ENCODE data around the gene PRSS57. TPM values are rescaled to one million over a fixed set of nuclear protein-coding genes. Genes with fewer than 3 reads are reported as not detected.

PRSS57 gene
- total RNA-seq, 2 experiments from 2014 or later: not detected

GRCh38 chr19:720345-721160 lies 25.3 kb upstream of the PRSS57 start:
- H3K4me3 Mint-ChIP-seq: no peak overlapping the region
- CTCF ChIA-PET: no interaction called here

GRCh38 chr19:719636-720344 lies 24.5 kb upstream of the PRSS57 start:
- CTCF ChIA-PET: interaction anchor here (0.5 kb wide), 1 partner anchor 21 kb away, joined by 3 read pairs; no protein-coding TSS in a partner anchor
- POLR2A ChIA-PET: no interaction called here
- no peak for ATAC-seq
- H3K27ac Mint-ChIP-seq: no peak overlapping the region
- intact Hi-C loops (cut with DNase I, micrococcal nuclease): no loop called here
- peaks cover 6% of the 10 kb centered on the region for H3K9me3 Mint-ChIP-seq (ENCODE audit: low read depth)
- no peaks in the 10 kb centered on the region for H3K36me3 Mint-ChIP-seq (ENCODE audit: low read depth)
- DNase-seq: no peak
- H3K4me1 Mint-ChIP-seq: no peaks in the 10 kb centered on the region
- peaks cover 15% of the 10 kb centered on the region for H3K27me3 Mint-ChIP-seq
- H3K4me3 Mint-ChIP-seq: no peak overlapping the region

More at GRCh38 chr19:720345-721160, 25.3 kb upstream of the PRSS57 start:
- Mint-ChIP-seq H3K36me3 (ENCODE audit: low read depth) (no peaks in the 10 kb centered on the region), H3K4me1 (no peaks in the 10 kb centered on the region), H3K9me3 (ENCODE audit: low read depth) (peaks cover 4% of the 10 kb centered on the region), H3K27ac (no peak overlapping the region), H3K27me3 (peaks cover 12% of the 10 kb centered on the region)
- POLR2A ChIA-PET: no interaction called here
- intact Hi-C loops (cut with DNase I, micrococcal nuclease): no loop called here
- ATAC-seq (no peak), DNase-seq (no peak)

GRCh38 chr19:718991-719512 lies 23.8 kb upstream of the PRSS57 start:
- Mint-ChIP-seq H3K36me3 (ENCODE audit: low read depth) (no peaks in the 10 kb centered on the region), H3K9me3 (ENCODE audit: low read depth) (peaks cover 6% of the 10 kb centered on the region), H3K4me3 (no peak overlapping the region), H3K27me3 (peaks cover 15% of the 10 kb centered on the region), H3K27ac (no peak overlapping the region), H3K4me1 (no peaks in the 10 kb centered on the region)
- DNase-seq: no peak
- POLR2A ChIA-PET: no interaction called here
- CTCF ChIA-PET: interaction anchor here (0.5 kb wide), 1 partner anchor 22 kb away, joined by 3 read pairs; no protein-coding TSS in a partner anchor
- no peak for ATAC-seq
- intact Hi-C loops (cut with DNase I, micrococcal nuclease): no loop called here

- H3K9me3 Mint-ChIP-seq (ENCODE audit: low read depth): peaks cover 6% of the 10 kb centered on the region
- H3K4me1 Mint-ChIP-seq: no peaks in the 10 kb centered on the region
- H3K4me3 Mint-ChIP-seq: no peak overlapping the region
- ChIA-PET POLR2A (no interaction called here), CTCF (no interaction called here)
- H3K36me3 Mint-ChIP-seq (ENCODE audit: low read depth): no peaks in the 10 kb centered on the region
- no peak for ATAC-seq
- peaks cover 15% of the 10 kb centered on the region for H3K27me3 Mint-ChIP-seq
- DNase-seq: no peak
- no peak overlapping the region for H3K27ac Mint-ChIP-seq
- intact Hi-C loops (cut with DNase I, micrococcal nuclease): no loop called here
These were observed 23.1 kb upstream of the PRSS57 start for GRCh38 chr19:718251-718951.

- intact Hi-C loops (cut with DNase I, micrococcal nuclease): no loop called here
- no peak for ATAC-seq
- CTCF ChIA-PET: no interaction called here
- peaks cover 6% of the 10 kb centered on the region for H3K9me3 Mint-ChIP-seq (ENCODE audit: low read depth)
- no peaks in the 10 kb centered on the region for H3K4me1 Mint-ChIP-seq
- H3K27me3 Mint-ChIP-seq: peaks cover 14% of the 10 kb centered on the region
- DNase-seq: no peak
- H3K36me3 Mint-ChIP-seq (ENCODE audit: low read depth): no peaks in the 10 kb centered on the region
- no peak overlapping the region for H3K4me3 Mint-ChIP-seq
- no peak overlapping the region for H3K27ac Mint-ChIP-seq
- POLR2A ChIA-PET: no interaction called here
These were observed 20.1 kb upstream of the PRSS57 start for GRCh38 chr19:715347-715746.

GRCh38 chr19:711254-711653 lies 16.0 kb upstream of the PRSS57 start:
- intact Hi-C loops (cut with DNase I, micrococcal nuclease): no loop called here
- Mint-ChIP-seq H3K27me3 (peaks cover 14% of the 10 kb centered on the region), H3K27ac (no peak overlapping the region), H3K9me3 (ENCODE audit: low read depth) (peaks cover 6% of the 10 kb centered on the region), H3K36me3 (ENCODE audit: low read depth) (no peaks in the 10 kb centered on the region), H3K4me3 (no peak overlapping the region), H3K4me1 (no peaks in the 10 kb centered on the region)
- DNase-seq (no peak), ATAC-seq (no peak)
- CTCF ChIA-PET: no interaction called here
- POLR2A ChIA-PET: no interaction called here

GRCh38 chr19:710767-711166 lies 15.5 kb upstream of the PRSS57 start:
- no peak for ATAC-seq
- ChIA-PET POLR2A (no interaction called here), CTCF (no interaction called here)

GRCh38 chr19:709965-710571 lies 14.8 kb upstream of the PRSS57 start:
- no peaks in the 10 kb centered on the region for H3K9me3 Mint-ChIP-seq (ENCODE audit: low read depth)
- H3K4me1 Mint-ChIP-seq: no peaks in the 10 kb centered on the region
- intact Hi-C loops (cut with DNase I, micrococcal nuclease): no loop called here
- H3K4me3 Mint-ChIP-seq: no peak overlapping the region
- POLR2A ChIA-PET: no interaction called here
- CTCF ChIA-PET: no interaction called here
- DNase-seq: no peak
- H3K36me3 Mint-ChIP-seq (ENCODE audit: low read depth): no peaks in the 10 kb centered on the region
- no peak for ATAC-seq
- H3K27me3 Mint-ChIP-seq: peaks cover 11% of the 10 kb centered on the region
- H3K27ac Mint-ChIP-seq: no peak overlapping the region

More at GRCh38 chr19:710767-711166, 15.5 kb upstream of the PRSS57 start:
- intact Hi-C loops (cut with DNase I, micrococcal nuclease): no loop called here
- Mint-ChIP-seq H3K36me3 (ENCODE audit: low read depth) (no peaks in the 10 kb centered on the region), H3K4me3 (no peak overlapping the region), H3K27ac (no peak overlapping the region), H3K27me3 (peaks cover 14% of the 10 kb centered on the region), H3K9me3 (ENCODE audit: low read depth) (peaks cover 5% of the 10 kb centered on the region), H3K4me1 (no peaks in the 10 kb centered on the region)
- no peak for DNase-seq

GRCh38 chr19:709196-709964 lies 14.1 kb upstream of the PRSS57 start:
- POLR2A ChIA-PET: no interaction called here
- DNase-seq (no peak), ATAC-seq (no peak)
- CTCF ChIA-PET: interaction anchor here (1.7 kb wide), 1 partner anchor 25 kb away, joined by 4 read pairs; no protein-coding TSS in a partner anchor
- H3K36me3 Mint-ChIP-seq (ENCODE audit: low read depth): no peaks in the 10 kb centered on the region
- no peaks in the 10 kb centered on the region for H3K9me3 Mint-ChIP-seq (ENCODE audit: low read depth)
- H3K4me3 Mint-ChIP-seq: no peak overlapping the region
- H3K27me3 Mint-ChIP-seq: peaks cover 11% of the 10 kb centered on the region
- H3K4me1 Mint-ChIP-seq: no peaks in the 10 kb centered on the region
- H3K27ac Mint-ChIP-seq: no peak overlapping the region
- intact Hi-C loops (cut with DNase I, micrococcal nuclease): no loop called here

- Mint-ChIP-seq H3K9me3 (ENCODE audit: low read depth) (no peaks in the 10 kb centered on the region), H3K27me3 (peaks cover 11% of the 10 kb centered on the region)
These were observed 13.2 kb upstream of the PRSS57 start, which contains the start of gene PALM for GRCh38 chr19:708154-709143. PALM (plus strand) TSS chr19:708935; CDS start chr19:709147, 212 bp downstream.

More at GRCh38 chr19:708154-709143, 13.2 kb upstream of the PRSS57 start, which contains the start of gene PALM:
- ChIA-PET POLR2A (no interaction called here), CTCF (interaction anchor here (0.9 to 1.7 kb wide), 2 partner anchors 26 to 29 kb away, joined by 4 read pairs; no protein-coding TSS in a partner anchor)
- DNase-seq (no peak), ATAC-seq (no peak)
- H3K4me1 Mint-ChIP-seq: peaks cover 2% of the 10 kb centered on the region
- no peaks in the 10 kb centered on the region for H3K36me3 Mint-ChIP-seq (ENCODE audit: low read depth)
- H3K27ac Mint-ChIP-seq: no peak within 1 kb of the TSS
- no peak within 1 kb of the TSS for H3K4me3 Mint-ChIP-seq
- intact Hi-C loops (cut with DNase I, micrococcal nuclease): no loop called here

Data from activated CD4-positive, alpha-beta T cell treated with anti-CD3 and anti-CD28 coated beads for 36 hours (primary cell).